Epithelial cell of esophagus (primary cell): Measurements from ENCODE around the gene MAP1S.
A peak's percentile ranks its signal among the peaks of the same experiment; 100 is the strongest.

Experiments used
- DNase-seq: peaks from one replicate; pipeline ENCODE4 v3.0.0; 2010; ENCODE audit warnings: low read depth
- H3K4me3 ChIP-seq: 2 replicates; pipeline ENCODE4 v1.5.1; 2011; ENCODE audit warnings: mild to moderate bottlenecking, low read length, control low read depth
- TF ChIP-seq, protein P1 (sequence below): IDR thresholded peaks from 2 replicates; pipeline ENCODE4 v1.5.1; 2011; ENCODE audit warnings: low read depth, mild to moderate bottlenecking, low read length, control low read depth, inconsistent platforms; ENCODE audit not compliant: insufficient read depth; ENCODE audit errors: missing control alignments

MAP1S gene

GRCh38 chr19:17762505-17763229, 43.4 kb downstream of the MAP1S start:
- peak; percentile 69 for DNase-seq
- no peak overlapping the region for H3K4me3 ChIP-seq
- TF ChIP-seq, protein P1, sequence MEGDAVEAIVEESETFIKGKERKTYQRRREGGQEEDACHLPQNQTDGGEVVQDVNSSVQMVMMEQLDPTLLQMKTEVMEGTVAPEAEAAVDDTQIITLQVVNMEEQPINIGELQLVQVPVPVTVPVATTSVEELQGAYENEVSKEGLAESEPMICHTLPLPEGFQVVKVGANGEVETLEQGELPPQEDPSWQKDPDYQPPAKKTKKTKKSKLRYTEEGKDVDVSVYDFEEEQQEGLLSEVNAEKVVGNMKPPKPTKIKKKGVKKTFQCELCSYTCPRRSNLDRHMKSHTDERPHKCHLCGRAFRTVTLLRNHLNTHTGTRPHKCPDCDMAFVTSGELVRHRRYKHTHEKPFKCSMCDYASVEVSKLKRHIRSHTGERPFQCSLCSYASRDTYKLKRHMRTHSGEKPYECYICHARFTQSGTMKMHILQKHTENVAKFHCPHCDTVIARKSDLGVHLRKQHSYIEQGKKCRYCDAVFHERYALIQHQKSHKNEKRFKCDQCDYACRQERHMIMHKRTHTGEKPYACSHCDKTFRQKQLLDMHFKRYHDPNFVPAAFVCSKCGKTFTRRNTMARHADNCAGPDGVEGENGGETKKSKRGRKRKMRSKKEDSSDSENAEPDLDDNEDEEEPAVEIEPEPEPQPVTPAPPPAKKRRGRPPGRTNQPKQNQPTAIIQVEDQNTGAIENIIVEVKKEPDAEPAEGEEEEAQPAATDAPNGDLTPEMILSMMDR = no peak

DNA sequence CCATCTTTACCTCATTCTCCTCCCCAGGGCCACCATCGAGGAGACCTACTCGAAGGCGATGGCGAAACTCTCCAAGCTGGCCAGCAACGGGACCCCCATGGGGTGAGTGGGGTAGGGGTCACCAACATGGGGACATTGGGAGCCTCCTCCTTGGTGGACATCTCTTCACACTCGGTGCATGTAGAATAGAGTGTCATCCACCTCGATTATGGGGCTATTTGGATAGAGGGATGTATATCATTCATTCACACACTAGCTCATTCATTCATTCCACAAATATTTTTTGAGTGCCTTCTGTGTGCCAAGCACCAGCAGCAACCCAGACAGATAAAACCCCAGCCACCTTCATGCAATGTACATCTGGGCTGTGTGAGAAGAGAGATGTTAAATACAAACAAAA, 45.1 kb downstream of the MAP1S start:
- no peak overlapping the region for H3K4me3 ChIP-seq
- no peak for DNase-seq
- TF ChIP-seq, protein P1 = no peak

- DNase-seq = peak; percentile 81
- no peak overlapping the region for H3K4me3 ChIP-seq
- TF ChIP-seq, protein P1 = no peak
Observed at GRCh38 chr19:17765069-17765618, 45.9 kb downstream of the MAP1S start.

GRCh38 chr19:17766543-17767131, 47.4 kb downstream of the MAP1S start:
- DNase-seq = peak; percentile 84
- TF ChIP-seq, protein P1 = peak; percentile 94
- H3K4me3 ChIP-seq = no peak overlapping the region

DNA sequence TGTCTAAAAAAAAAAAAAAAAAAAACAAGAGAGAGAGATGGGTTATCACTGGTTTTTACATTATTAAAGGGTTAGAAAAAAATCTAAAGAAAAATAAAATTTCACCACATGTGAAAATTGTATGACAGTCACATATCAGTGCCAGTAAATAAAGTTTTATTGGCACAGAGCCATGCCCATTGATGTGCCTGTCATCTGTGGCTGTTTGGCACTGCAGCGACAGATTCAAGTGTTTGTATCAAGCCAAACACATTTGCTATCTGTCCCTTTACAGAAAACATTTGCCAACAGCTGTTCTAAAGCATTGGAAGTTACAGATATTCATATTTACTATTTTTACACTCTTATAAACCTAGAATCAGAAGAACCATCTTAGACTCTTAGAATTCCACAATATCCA, 48.3 kb downstream of the MAP1S start:
- TF ChIP-seq, protein P1 = no peak
- DNase-seq = no peak
- no peak overlapping the region for H3K4me3 ChIP-seq

- DNase-seq = no peak
- H3K4me3 ChIP-seq = no peak overlapping the region
- TF ChIP-seq, protein P1 = no peak
Observed at GRCh38 chr19:17770613-17771012, 51.3 kb downstream of the MAP1S start.
